Measurements from ENCODE around the gene PI4KA.

PI4KA gene

GRCh38 chr22:20787746-20788626, 70.6 kb downstream of the PI4KA start:
- H3K79me2 ChIP-seq (ENCODE audit: low read length) = no peaks in the 10 kb centered on the region
- H3K9ac ChIP-seq (ENCODE audit: low read length) = no peak overlapping the region
- H2AFZ ChIP-seq (ENCODE audit: low read depth, low read length) = no peak overlapping the region
- H4K20me1 ChIP-seq (ENCODE audit: insufficient read depth, low read length) = no peaks in the 10 kb centered on the region
- H3K4me3 ChIP-seq (ENCODE audit: low read length) = no peak overlapping the region
- no peak overlapping the region for H3K4me2 ChIP-seq (ENCODE audit: low read length)
- H3K9me3 ChIP-seq (ENCODE audit: insufficient read depth, low read length) = no peaks in the 10 kb centered on the region
- TF ChIP-seq EZH2phosphoT487 (IDR thresholded peaks at IDR 0.05; ENCODE audit: low read depth) (no peak), CTCF (IDR thresholded peaks at IDR 0.05; ENCODE audit: low read depth, low read length) (no peak)
- no peak overlapping the region for H3K27ac ChIP-seq (ENCODE audit: low read length)
- no peaks in the 10 kb centered on the region for H3K27me3 ChIP-seq (ENCODE audit: low read depth, low read length)
- no peaks in the 10 kb centered on the region for H3K4me1 ChIP-seq (ENCODE audit: low read length)
- peaks cover 27% of the 10 kb centered on the region for H3K36me3 ChIP-seq (replicated peaks; ENCODE audit: low read depth, low read length)

- Histone ChIP-seq H3K9me3 (ENCODE audit: insufficient read depth, low read length) (no peaks in the 10 kb centered on the region), H3K27me3 (ENCODE audit: low read depth, low read length) (no peaks in the 10 kb centered on the region), H4K20me1 (ENCODE audit: insufficient read depth, low read length) (no peaks in the 10 kb centered on the region), H3K4me2 (ENCODE audit: low read length) (no peak overlapping the region), H3K9ac (ENCODE audit: low read length) (no peak overlapping the region), H3K4me1 (ENCODE audit: low read length) (no peaks in the 10 kb centered on the region), H3K4me3 (ENCODE audit: low read length) (no peak overlapping the region), H3K79me2 (ENCODE audit: low read length) (no peaks in the 10 kb centered on the region), H3K36me3 (replicated peaks; ENCODE audit: low read depth, low read length) (peaks cover 21% of the 10 kb centered on the region), H3K27ac (ENCODE audit: low read length) (no peak overlapping the region), H2AFZ (ENCODE audit: low read depth, low read length) (no peak overlapping the region)
- TF ChIP-seq EZH2phosphoT487 (IDR thresholded peaks at IDR 0.05; ENCODE audit: low read depth) (no peak), CTCF (IDR thresholded peaks at IDR 0.05; ENCODE audit: low read depth, low read length) (no peak)
Measured at GRCh38 chr22:20787223-20787622, 71.4 kb downstream of the PI4KA start.

GRCh38 chr22:20786536-20786979, 72.1 kb downstream of the PI4KA start:
- no peaks in the 10 kb centered on the region for H3K27me3 ChIP-seq (ENCODE audit: low read depth, low read length)
- peaks cover 22% of the 10 kb centered on the region for H3K36me3 ChIP-seq (replicated peaks; ENCODE audit: low read depth, low read length)
- H3K9ac ChIP-seq (ENCODE audit: low read length) = no peak overlapping the region
- H2AFZ ChIP-seq (ENCODE audit: low read depth, low read length) = no peak overlapping the region
- H3K4me1 ChIP-seq (ENCODE audit: low read length) = no peaks in the 10 kb centered on the region
- no peaks in the 10 kb centered on the region for H3K79me2 ChIP-seq (ENCODE audit: low read length)
- H3K4me2 ChIP-seq (ENCODE audit: low read length) = no peak overlapping the region
- H3K27ac ChIP-seq (ENCODE audit: low read length) = no peak overlapping the region
- H3K4me3 ChIP-seq (ENCODE audit: low read length) = no peak overlapping the region
- H3K9me3 ChIP-seq (ENCODE audit: insufficient read depth, low read length) = no peaks in the 10 kb centered on the region
- no peaks in the 10 kb centered on the region for H4K20me1 ChIP-seq (ENCODE audit: insufficient read depth, low read length)
- TF ChIP-seq EZH2phosphoT487 (IDR thresholded peaks at IDR 0.05; ENCODE audit: low read depth) = no peak
- TF ChIP-seq CTCF (IDR thresholded peaks at IDR 0.05; ENCODE audit: low read depth, low read length) = no peak

- Histone ChIP-seq H3K27me3 (ENCODE audit: low read depth, low read length) (no peaks in the 10 kb centered on the region), H3K4me2 (ENCODE audit: low read length) (no peak overlapping the region), H2AFZ (ENCODE audit: low read depth, low read length) (no peak overlapping the region), H4K20me1 (ENCODE audit: insufficient read depth, low read length) (no peaks in the 10 kb centered on the region), H3K79me2 (ENCODE audit: low read length) (no peaks in the 10 kb centered on the region), H3K4me3 (ENCODE audit: low read length) (no peak overlapping the region), H3K9ac (ENCODE audit: low read length) (no peak overlapping the region), H3K36me3 (replicated peaks; ENCODE audit: low read depth, low read length) (peaks cover 20% of the 10 kb centered on the region), H3K9me3 (ENCODE audit: insufficient read depth, low read length) (no peaks in the 10 kb centered on the region), H3K27ac (ENCODE audit: low read length) (no peak overlapping the region), H3K4me1 (ENCODE audit: low read length) (no peaks in the 10 kb centered on the region)
- TF ChIP-seq EZH2phosphoT487 (IDR thresholded peaks at IDR 0.05; ENCODE audit: low read depth) (no peak), CTCF (IDR thresholded peaks at IDR 0.05; ENCODE audit: low read depth, low read length) (no peak)
Measured at GRCh38 chr22:20786048-20786447, 72.6 kb downstream of the PI4KA start.
